AG09309 (cell line): ENCODE data around the gene CCDC61.

Source experiments
- DNase-seq: peaks from one replicate; pipeline ENCODE4 v3.0.0-alpha.2; 2010; ENCODE audit warnings: low read depth
- H3K4me3 ChIP-seq: 2 replicates; pipeline ENCODE4 v1.5.1; 2011; ENCODE audit warnings: mild to moderate bottlenecking, low read depth, low read length, moderate library complexity; ENCODE audit not compliant: control insufficient read depth
- TF ChIP-seq, protein P1 (sequence below): IDR thresholded peaks from 2 replicates; pipeline ENCODE4 v1.5.1; 2011; ENCODE audit warnings: mild to moderate bottlenecking, low read depth, low read length, inconsistent platforms; ENCODE audit not compliant: insufficient read depth, control insufficient read depth; ENCODE audit errors: missing control alignments

Gene CCDC61

DNA sequence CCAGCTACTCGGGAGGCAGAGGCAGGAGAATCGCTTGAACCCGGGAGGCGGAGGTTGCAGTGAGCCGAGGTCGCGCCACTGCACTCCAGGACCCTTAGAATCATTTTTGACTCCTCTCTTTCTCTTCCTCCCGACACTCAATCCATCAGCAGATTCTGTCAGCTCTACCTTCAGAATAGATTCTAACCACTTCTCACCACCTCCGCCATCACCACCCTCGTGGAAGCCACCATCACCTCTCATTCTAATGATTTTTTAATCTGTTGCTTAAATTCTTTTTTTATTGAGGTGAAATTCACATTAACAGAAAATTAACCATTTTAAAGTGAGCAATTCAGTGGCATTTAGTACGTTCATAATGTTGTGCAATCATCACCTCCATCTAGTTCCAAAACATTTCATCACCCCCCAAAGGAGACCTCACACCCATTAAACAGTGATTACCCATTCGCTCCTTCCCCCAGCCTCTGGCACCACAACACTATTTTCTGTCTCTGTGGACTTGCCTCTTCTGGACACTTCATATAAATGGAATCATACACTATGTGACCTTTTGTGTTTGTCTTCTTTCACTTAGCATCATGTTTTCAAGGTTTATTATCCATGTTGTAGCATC is 5.0 kb upstream of the CCDC61 start:
- TF ChIP-seq, protein P1, sequence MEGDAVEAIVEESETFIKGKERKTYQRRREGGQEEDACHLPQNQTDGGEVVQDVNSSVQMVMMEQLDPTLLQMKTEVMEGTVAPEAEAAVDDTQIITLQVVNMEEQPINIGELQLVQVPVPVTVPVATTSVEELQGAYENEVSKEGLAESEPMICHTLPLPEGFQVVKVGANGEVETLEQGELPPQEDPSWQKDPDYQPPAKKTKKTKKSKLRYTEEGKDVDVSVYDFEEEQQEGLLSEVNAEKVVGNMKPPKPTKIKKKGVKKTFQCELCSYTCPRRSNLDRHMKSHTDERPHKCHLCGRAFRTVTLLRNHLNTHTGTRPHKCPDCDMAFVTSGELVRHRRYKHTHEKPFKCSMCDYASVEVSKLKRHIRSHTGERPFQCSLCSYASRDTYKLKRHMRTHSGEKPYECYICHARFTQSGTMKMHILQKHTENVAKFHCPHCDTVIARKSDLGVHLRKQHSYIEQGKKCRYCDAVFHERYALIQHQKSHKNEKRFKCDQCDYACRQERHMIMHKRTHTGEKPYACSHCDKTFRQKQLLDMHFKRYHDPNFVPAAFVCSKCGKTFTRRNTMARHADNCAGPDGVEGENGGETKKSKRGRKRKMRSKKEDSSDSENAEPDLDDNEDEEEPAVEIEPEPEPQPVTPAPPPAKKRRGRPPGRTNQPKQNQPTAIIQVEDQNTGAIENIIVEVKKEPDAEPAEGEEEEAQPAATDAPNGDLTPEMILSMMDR: no peak
- no peak for DNase-seq
- H3K4me3 ChIP-seq: no peak overlapping the region

DNA sequence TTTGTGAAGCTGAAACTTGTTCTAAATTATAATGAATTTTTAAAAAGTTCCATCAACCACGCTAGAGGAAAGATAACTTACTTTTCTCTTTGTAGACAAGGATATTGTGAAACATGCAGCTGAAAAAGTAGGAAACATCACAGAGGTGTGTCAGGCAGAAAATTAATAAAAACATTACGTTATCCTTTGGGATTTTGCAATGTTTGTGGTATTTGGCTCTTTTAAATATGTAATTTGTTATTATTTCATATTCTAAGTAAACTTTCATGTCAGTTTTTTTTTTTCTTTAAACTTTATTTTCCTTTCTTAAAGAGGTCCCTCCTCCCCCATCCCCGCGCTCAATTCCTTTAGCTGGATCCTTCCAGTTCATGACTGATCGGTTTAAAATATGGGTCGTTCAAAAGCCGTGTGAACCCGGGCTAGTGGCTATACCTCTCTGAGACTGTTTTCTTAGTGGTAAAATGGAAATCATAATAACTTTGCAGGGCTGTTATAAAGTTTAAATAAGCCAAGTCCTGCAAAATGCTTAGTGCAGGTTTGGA is 740 bp upstream of the CCDC61 start:
- DNase-seq: no peak
- TF ChIP-seq, protein P1: no peak

DNA sequence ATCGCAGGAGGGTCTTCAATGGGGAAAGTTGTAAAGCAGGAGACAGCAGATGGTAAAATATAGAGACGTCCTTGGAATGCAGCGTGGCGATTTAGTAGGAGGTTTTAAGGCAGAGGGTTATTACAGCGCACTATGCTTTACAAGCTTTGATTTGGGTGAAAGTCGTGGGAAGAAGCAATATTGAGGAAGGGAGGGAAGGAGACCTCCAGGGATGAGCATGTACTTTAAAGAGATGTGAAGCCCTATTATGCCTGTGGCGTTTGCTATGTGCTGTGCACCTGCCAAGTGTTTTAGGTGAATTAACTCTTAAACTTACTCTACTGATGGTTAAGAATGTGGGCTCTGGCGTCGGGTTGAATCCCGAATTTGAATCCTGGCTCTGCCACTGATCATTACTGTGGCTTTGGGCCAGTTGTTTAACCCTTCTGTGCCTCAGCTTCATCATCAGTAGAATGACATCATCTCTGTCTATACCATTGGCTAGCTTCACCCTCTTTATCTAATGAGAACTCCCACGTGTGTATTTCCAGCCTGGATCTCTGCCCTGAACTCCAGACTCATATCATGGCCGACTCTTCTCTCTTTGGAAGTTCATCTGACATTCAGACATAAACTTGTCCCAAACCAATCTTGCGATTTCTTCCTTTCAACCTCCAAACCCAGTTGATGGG is 583 bp downstream of the CCDC61 start:
- no peak for DNase-seq
- TF ChIP-seq, protein P1: no peak
- H3K4me3 ChIP-seq: peak overlapping the region; percentile 84

More for the DNA sequence above, 740 bp upstream of the CCDC61 start:
- peak overlapping the region; percentile 40 for H3K4me3 ChIP-seq

DNA sequence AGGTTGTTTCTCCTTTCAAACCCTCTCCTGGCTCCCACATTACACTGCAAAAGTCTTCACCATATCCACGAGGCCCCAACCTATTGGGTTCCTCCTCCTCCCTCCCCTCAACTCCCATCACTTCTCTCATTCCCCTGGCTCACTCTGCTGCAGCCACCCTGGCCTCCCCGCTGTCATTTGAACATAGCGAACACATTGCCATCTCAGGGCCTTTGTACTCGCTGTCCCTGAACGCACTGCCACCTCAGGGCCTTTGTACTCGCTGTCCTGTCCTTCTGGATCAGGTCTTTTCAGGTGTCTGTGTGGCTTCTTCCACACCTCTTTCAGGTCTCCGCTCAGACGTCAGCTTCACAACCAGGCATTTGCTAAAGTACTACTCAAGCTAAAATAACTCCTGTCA is 1.7 kb downstream of the CCDC61 start:
- TF ChIP-seq, protein P1: no peak
- H3K4me3 ChIP-seq: no peak overlapping the region
- no peak for DNase-seq

DNA sequence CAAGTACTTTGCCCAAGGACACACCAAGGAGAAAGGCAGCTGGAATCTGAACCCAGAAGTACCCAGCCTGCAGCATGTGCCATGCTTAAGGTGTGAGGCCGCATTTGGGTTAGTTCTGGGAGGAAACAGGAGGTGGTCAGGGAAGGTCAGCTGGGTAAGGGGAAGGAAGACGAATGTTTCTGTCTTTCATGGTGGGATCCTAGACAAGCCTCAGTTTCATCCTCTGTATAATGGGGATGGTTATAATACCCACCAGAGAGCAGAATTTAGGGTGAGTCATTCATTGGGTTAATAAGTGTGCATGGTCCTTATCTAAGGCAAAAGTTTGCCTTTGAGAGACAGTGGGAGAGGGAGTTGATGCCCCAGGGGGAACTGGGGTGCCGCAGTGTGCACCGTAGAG is 3.6 kb downstream of the CCDC61 start:
- DNase-seq: no peak
- TF ChIP-seq, protein P1: no peak
- no peak overlapping the region for H3K4me3 ChIP-seq

DNA sequence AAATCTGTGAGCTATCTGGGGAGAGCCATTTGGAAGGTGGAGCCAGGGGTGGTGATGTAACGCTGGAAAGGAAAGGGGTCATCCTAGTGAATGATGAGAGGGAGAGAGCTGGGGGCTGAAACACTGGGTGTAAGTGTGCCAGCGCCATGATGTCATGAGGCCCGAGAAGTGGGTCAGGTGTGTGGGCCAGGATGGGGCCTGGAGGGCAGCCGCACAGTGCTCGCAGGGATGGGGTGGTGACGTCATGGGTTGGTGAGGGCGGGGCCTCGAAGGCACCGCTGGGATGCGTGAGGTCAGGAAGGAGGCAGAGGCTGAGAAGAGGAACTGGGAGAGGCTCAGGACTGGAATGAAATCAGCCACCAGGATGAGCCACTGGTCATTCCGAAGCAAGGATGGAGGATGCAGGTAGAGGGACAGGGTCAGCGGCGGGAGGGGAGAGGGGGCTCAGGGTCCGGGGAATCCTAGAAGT is 4.4 kb downstream of the CCDC61 start:
- no peak for DNase-seq
- TF ChIP-seq, protein P1: no peak
- H3K4me3 ChIP-seq: no peak overlapping the region
